Measurements from ENCODE around the gene ZBED4.
"Not testable (repeated sequence)": the region's sequence is repeated elsewhere in the genome, so short reads cannot be mapped to it uniquely, and the experiment has no call there.

The ZBED4 gene

GRCh38 chr22:49850959-49851802 is 2.5 kb upstream of the ZBED4 start:
- TF ChIP-seq, protein P1, sequence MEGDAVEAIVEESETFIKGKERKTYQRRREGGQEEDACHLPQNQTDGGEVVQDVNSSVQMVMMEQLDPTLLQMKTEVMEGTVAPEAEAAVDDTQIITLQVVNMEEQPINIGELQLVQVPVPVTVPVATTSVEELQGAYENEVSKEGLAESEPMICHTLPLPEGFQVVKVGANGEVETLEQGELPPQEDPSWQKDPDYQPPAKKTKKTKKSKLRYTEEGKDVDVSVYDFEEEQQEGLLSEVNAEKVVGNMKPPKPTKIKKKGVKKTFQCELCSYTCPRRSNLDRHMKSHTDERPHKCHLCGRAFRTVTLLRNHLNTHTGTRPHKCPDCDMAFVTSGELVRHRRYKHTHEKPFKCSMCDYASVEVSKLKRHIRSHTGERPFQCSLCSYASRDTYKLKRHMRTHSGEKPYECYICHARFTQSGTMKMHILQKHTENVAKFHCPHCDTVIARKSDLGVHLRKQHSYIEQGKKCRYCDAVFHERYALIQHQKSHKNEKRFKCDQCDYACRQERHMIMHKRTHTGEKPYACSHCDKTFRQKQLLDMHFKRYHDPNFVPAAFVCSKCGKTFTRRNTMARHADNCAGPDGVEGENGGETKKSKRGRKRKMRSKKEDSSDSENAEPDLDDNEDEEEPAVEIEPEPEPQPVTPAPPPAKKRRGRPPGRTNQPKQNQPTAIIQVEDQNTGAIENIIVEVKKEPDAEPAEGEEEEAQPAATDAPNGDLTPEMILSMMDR (conservative IDR thresholded peaks at IDR 0.05; ENCODE audit: low read length): no peak
- no peak overlapping the region for H3K4me3 ChIP-seq (ENCODE audit: low read length)
- no peak for DNase-seq (ENCODE audit: low read depth)

DNA sequence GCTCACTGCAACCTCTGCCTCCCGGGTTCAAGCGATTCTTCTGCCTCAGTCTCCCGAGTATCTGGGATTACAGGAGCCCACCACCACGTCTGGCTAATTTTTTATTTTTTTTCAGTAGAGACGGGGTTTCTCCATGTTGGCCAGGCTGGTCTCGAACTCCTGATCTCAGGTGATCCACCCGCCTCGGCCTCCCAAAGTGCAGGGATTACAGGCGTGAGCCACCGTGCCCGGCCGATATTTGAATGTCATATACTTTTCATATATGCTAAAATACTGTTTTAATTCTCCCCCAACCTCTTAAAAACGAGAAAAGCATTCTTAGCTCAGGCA is 1.1 kb upstream of the ZBED4 start:
- peak overlapping the region; percentile 71 for H3K4me3 ChIP-seq (ENCODE audit: low read length)
- DNase-seq (ENCODE audit: low read depth): not testable (repeated sequence)

DNA sequence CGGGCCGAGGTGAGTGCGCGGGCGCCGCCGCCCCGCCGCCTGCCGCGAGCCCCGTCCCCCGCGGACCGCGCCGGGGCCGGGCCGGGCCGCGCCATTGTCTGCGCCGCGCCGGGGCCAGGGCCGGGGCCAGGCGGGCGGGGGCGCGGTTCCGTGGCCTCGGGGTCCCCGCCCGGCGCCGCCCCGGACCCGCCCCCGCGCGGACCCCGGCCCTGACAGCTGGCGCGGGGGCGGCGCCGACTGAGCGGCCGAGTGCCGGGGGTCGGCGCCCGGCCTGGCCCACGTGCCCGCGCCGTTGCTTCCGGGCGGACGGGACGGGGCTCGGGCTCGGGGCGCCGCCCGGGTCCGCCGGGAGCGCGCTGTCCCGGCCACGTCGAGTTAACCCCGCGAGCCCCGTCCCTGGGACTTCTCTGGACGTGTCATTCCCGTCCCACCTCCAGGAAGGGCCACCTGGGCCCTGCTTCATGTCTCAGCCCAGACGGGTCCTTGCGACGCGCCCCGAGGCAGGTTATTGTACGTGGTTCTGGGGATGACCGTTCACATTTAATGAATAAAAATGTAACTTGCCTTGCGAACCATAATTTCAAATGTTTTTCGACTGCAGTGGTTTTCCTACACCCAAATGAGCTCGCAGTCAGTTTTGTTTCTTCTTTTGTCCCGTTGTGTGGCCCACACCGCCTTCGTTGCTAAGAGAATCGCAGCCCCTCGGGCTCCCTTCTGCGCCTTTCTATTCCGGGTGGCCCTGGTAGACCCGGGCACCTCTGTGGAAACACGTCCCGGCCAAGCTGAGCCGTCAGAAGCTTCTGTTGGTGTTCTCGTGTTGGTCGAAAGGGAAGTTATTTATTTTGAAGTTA is 562 bp downstream of the ZBED4 start:
- TF ChIP-seq, protein P1 (conservative IDR thresholded peaks at IDR 0.05; ENCODE audit: low read length): no peak
- peak overlapping the region; percentile 82 for H3K4me3 ChIP-seq (ENCODE audit: low read length)
- peak; percentile 24 for DNase-seq (ENCODE audit: low read depth)

DNA sequence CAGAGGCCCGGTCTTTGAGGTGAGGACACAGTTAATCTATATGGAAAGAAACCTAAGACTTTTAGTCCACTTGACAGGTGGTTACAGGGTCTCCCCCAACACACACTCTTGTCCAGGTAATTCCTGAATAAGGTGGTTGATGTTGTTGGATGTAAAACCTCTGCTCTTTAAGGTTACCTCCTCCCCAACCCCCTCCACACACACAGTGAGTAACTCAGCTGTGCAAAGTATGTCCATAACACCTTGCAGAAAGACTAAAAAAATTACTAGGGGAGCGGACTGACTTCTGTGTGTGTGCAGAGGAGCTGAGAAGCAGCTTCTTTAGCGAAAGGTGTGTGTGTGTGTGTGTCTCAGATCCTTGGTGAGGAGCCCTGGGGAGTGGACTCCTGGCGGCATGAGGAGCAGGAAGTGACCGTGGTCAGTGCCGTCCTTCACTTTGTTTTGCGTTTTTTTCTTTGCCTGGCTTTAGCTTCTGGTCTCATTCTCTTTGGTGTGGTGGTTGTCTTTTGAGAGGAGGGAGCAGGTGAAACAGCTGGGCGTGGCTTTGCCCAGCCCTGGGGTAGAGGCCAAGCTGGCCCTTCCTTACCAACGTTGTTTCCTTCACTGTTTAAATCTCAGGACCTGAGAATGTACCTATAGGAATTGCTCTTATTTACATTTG is 1.7 kb downstream of the ZBED4 start:
- DNase-seq (ENCODE audit: low read depth): no peak
- H3K4me3 ChIP-seq (ENCODE audit: low read length): peak overlapping the region; percentile 82
- TF ChIP-seq, protein P1 (conservative IDR thresholded peaks at IDR 0.05; ENCODE audit: low read length): no peak

- TF ChIP-seq, protein P1 (conservative IDR thresholded peaks at IDR 0.05; ENCODE audit: low read length): no peak
- no peak overlapping the region for H3K4me3 ChIP-seq (ENCODE audit: low read length)
- DNase-seq (ENCODE audit: low read depth): no peak
These were observed 2.7 kb downstream of the ZBED4 start for GRCh38 chr22:49856343-49856742.

GRCh38 chr22:49856766-49857618 is 3.3 kb downstream of the ZBED4 start:
- TF ChIP-seq, protein P1 (conservative IDR thresholded peaks at IDR 0.05; ENCODE audit: low read length): no peak
- DNase-seq (ENCODE audit: low read depth): no peak
- no peak overlapping the region for H3K4me3 ChIP-seq (ENCODE audit: low read length)

GRCh38 chr22:49858827-49859226 is 5.2 kb downstream of the ZBED4 start:
- TF ChIP-seq, protein P1 (conservative IDR thresholded peaks at IDR 0.05; ENCODE audit: low read length): no peak
- DNase-seq (ENCODE audit: low read depth): no peak
- no peak overlapping the region for H3K4me3 ChIP-seq (ENCODE audit: low read length)
